HG03280 (cell line): ENCODE results near the gene ERI3.

Experiments
- ATAC-seq: cut with Tn5 transposase; IDR thresholded peaks from one replicate; pipeline ENCODE4 v1.9.1; 2021; ENCODE audit warnings: mild to moderate bottlenecking, moderate library complexity; ENCODE audit not compliant: unreplicated experiment

ERI3 gene

GRCh38 chr1:44289530-44289929, 65.5 kb downstream of the ERI3 start:
- no peak for ATAC-seq

- no peak for ATAC-seq
Measured at GRCh38 chr1:44288883-44289282, 66.2 kb downstream of the ERI3 start.

- no peak for ATAC-seq
Measured at GRCh38 chr1:44284184-44284583, 70.9 kb downstream of the ERI3 start.

GRCh38 chr1:44283524-44284173, 71.4 kb downstream of the ERI3 start:
- ATAC-seq: no peak

GRCh38 chr1:44282704-44283426, 72.2 kb downstream of the ERI3 start:
- ATAC-seq: no peak

GRCh38 chr1:44281962-44282703, 72.9 kb downstream of the ERI3 start:
- ATAC-seq: no peak

- ATAC-seq: no peak
Measured at GRCh38 chr1:44276901-44277300, 78.2 kb downstream of the ERI3 start.

- no peak for ATAC-seq
Measured at GRCh38 chr1:44275991-44276405, 79.1 kb downstream of the ERI3 start.

GRCh38 chr1:44275296-44275962, 79.6 kb downstream of the ERI3 start:
- no peak for ATAC-seq

GRCh38 chr1:44273560-44274350, 81.3 kb downstream of the ERI3 start:
- ATAC-seq: no peak

- ATAC-seq: no peak
Measured at GRCh38 chr1:44272992-44273391, 82.1 kb downstream of the ERI3 start.

GRCh38 chr1:44271646-44272045, 83.4 kb downstream of the ERI3 start:
- ATAC-seq: no peak

GRCh38 chr1:44270686-44271628, 84.1 kb downstream of the ERI3 start:
- no peak for ATAC-seq

GRCh38 chr1:44268054-44268453, 87.0 kb downstream of the ERI3 start:
- no peak for ATAC-seq

GRCh38 chr1:44267438-44267837, 87.6 kb downstream of the ERI3 start:
- no peak for ATAC-seq

- ATAC-seq: no peak
Measured at GRCh38 chr1:44266400-44267344, 88.4 kb downstream of the ERI3 start.

GRCh38 chr1:44265656-44266358, 89.2 kb downstream of the ERI3 start:
- no peak for ATAC-seq

GRCh38 chr1:44264451-44264771, 90.6 kb downstream of the ERI3 start:
- ATAC-seq: no peak
